ENCODE measurements around the gene CDS2.
A peak's percentile ranks its signal among the peaks of the same experiment; 100 is the strongest.

Gene CDS2

DNA sequence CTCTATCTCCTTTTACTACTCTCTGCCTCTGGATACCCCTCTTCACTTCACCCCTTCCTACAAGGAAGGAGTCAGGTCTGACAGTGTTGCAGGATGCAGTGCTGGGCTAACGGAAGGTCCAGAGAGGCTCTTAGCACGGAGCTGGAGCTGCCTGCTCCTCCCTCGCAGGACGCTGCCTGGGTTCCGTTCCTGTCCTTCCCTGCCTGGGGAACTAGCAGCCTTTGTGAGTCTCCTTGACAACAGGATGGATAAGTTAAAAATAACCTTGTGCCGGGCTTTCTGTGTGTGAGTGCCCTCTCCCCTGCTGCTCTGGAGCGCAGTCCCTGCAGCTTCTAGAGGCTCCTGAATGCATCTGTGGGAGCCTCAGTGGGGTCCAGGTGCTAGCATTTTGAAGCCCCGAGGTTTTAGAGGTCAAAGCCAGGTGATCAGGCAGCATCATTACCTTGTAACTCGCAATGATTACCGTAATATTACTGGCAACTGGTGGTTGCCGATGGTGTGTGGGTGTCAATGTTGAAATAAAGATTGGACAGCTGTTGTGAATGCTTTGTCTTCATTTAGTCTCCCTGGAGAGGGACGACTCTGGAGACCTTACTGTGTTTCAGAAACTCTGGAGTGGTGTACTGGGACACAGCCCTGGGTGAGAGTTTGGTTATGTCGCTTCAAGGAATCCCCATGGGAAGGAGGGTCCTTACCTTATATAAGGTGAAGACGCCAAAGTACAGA is 44.4 kb downstream of the CDS2 start:
- no peak overlapping the region for H3K4me3 ChIP-seq (ENCODE audit: low read length)
- no peak overlapping the region for H3K9ac ChIP-seq (ENCODE audit: low read depth, low read length)
- H3K4me1 ChIP-seq (ENCODE audit: insufficient read depth, low read length), result peaks cover 45% of the 10 kb centered on the region
- H3K36me3 ChIP-seq (ENCODE audit: insufficient read depth, low read length), result peaks cover under 1% of the 10 kb centered on the region
- no peaks in the 10 kb centered on the region for H3K27me3 ChIP-seq (ENCODE audit: insufficient read depth, low read length)
- no peaks in the 10 kb centered on the region for H3K9me3 ChIP-seq (ENCODE audit: insufficient read depth, low read depth, low read length)
- no peak overlapping the region for H3K27ac ChIP-seq (ENCODE audit: low read depth, low read length)
- 72% methylated on average over 14 of the region's 14 CpGs for WGBS

DNA sequence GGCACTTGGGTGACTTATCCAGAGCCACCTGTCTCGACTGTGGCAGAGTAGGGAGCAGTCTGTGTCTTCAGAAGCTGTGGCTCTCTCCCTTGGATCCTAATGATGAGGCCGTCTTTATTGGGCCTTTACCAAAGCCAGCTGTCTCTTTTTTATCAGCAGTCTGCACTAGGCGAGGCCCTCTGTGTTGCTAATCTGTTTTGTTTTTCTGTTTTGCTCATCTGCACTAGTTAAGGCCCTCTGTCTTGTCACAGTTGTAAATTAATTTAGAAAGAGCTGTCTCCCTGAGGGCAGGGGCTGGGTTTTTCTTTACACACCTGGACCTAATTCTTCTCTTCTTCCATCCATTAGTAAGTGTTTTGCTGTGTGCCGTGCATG is 45.0 kb downstream of the CDS2 start:
- no peaks in the 10 kb centered on the region for H3K27me3 ChIP-seq (ENCODE audit: insufficient read depth, low read length)
- no peak overlapping the region for H3K9ac ChIP-seq (ENCODE audit: low read depth, low read length)
- no peak overlapping the region for H3K27ac ChIP-seq (ENCODE audit: low read depth, low read length)
- no peaks in the 10 kb centered on the region for H3K9me3 ChIP-seq (ENCODE audit: insufficient read depth, low read depth, low read length)
- H3K4me1 ChIP-seq (ENCODE audit: insufficient read depth, low read length), result peaks cover 51% of the 10 kb centered on the region
- no peak overlapping the region for H3K4me3 ChIP-seq (ENCODE audit: low read length)
- H3K36me3 ChIP-seq (ENCODE audit: insufficient read depth, low read length), result peaks cover 6% of the 10 kb centered on the region
- 83% methylated on average over 4 of the region's 4 CpGs for WGBS

DNA sequence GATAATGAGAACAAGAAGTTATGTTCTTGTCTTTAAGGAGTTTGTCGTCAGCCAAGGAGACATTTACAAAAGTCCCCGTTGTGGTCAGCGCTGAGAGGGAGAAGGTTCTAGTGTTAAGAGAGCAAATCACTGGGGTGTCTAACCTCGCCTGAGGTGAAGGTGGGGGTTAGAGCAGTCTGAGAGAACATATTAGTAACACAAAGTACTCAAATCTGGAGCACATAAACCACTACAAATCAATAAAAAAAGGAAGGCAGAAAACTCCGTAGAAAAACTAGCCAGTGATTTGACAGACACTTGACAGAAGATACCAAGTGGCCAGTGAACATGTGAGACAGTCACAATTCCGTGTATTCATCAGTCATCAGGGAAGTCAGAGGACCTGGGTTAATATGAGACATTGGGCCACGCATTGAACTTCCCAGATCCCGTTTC is 45.4 kb downstream of the CDS2 start:
- H3K36me3 ChIP-seq (ENCODE audit: insufficient read depth, low read length), result peaks cover 10% of the 10 kb centered on the region
- H3K4me1 ChIP-seq (ENCODE audit: insufficient read depth, low read length), result peaks cover 55% of the 10 kb centered on the region
- H3K27ac ChIP-seq (ENCODE audit: low read depth, low read length), result no peak overlapping the region
- no peaks in the 10 kb centered on the region for H3K27me3 ChIP-seq (ENCODE audit: insufficient read depth, low read length)
- WGBS, result 92% methylated on average over 8 of the region's 8 CpGs
- no peaks in the 10 kb centered on the region for H3K9me3 ChIP-seq (ENCODE audit: insufficient read depth, low read depth, low read length)
- no peak overlapping the region for H3K4me3 ChIP-seq (ENCODE audit: low read length)
- H3K9ac ChIP-seq (ENCODE audit: low read depth, low read length), result no peak overlapping the region

DNA sequence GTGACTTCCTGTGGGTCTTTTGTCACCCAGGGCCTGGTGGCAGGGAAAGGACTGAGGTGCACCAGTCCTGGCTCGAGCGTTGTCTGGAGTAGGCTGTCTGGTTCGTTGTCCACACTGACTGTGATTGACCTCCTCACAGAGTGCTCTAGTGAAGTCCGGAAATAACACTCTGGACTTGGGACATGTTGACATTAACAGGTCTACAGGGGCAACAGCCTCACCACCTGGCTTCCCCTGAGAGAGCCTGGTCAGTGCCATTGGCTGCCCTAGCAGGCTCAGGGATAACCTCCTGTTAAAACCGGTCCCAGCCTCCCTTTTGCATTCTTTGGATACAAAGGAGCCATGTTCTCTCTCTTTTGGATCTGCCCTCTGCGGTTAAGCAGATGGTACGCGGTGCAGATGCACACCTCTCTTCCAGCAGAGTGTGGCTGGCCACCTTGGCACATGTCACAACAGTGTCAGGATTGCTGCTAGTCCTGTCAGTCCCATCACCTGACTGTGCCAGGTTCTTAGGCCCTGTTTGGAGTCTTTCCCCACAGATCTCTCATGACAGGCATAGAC is 46.2 kb downstream of the CDS2 start:
- no peak overlapping the region for H3K27ac ChIP-seq (ENCODE audit: low read depth, low read length)

DNA sequence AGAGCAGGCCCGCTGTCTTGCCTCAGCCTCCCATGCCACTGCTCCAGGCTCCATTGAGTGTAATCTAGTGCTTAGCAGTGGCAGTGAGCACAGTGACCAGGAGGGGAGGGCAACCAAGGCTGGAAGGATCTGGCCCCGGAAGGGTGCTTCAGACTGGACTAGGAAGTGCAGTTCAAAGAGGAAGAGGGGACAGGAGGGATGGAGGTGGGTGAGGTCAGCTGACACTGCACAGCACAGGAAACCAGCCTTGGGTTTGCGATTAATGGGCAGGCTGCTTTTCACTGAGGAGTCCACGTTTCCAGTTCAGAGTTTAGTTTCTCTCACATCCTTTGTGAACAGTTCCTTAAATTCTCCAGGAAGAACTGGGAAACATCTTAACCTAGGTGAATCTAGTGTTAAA is 46.9 kb downstream of the CDS2 start:
- H3K9me3 ChIP-seq (ENCODE audit: insufficient read depth, low read depth, low read length), result no peaks in the 10 kb centered on the region
- peaks cover 61% of the 10 kb centered on the region for H3K4me1 ChIP-seq (ENCODE audit: insufficient read depth, low read length)
- 98% methylated on average over 4 of the region's 4 CpGs for WGBS

More for the DNA sequence above, 46.2 kb downstream of the CDS2 start:
- Histone ChIP-seq H3K27me3 (ENCODE audit: insufficient read depth, low read length) (no peaks in the 10 kb centered on the region), H3K4me1 (ENCODE audit: insufficient read depth, low read length) (peaks cover 62% of the 10 kb centered on the region), H3K36me3 (ENCODE audit: insufficient read depth, low read length) (peaks cover 10% of the 10 kb centered on the region), H3K9me3 (ENCODE audit: insufficient read depth, low read depth, low read length) (no peaks in the 10 kb centered on the region), H3K9ac (ENCODE audit: low read depth, low read length) (no peak overlapping the region), H3K4me3 (ENCODE audit: low read length) (no peak overlapping the region)
- WGBS, result 96% methylated on average over 8 of the region's 8 CpGs

DNA sequence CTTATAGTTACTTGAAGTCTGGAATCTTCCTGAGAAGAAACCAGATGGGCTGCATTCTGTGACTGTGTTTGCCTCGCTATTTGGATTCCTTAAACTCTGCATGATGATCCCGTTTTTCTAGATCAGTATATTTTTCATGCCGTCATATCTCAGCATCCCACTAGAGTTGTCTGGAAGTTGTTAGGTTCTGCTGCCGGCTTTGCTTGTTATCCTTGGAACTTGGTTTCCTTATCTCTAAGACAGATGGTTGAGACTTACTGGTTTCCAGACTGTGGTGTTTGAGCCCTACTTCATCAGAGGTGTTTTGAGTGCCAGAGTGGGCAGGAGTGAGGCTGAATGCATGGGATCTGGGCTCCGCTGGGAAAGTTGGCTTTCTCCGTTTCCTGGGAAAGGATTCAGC is 50.3 kb downstream of the CDS2 start:
- no peak overlapping the region for H3K9ac ChIP-seq (ENCODE audit: low read depth, low read length)
- H3K36me3 ChIP-seq (ENCODE audit: insufficient read depth, low read length), result peaks cover 41% of the 10 kb centered on the region
- no peaks in the 10 kb centered on the region for H3K27me3 ChIP-seq (ENCODE audit: insufficient read depth, low read length)
- WGBS, result 94% methylated on average over 6 of the region's 6 CpGs
- H3K4me1 ChIP-seq (ENCODE audit: insufficient read depth, low read length), result peaks cover 32% of the 10 kb centered on the region; the same call in 1 of the 2 replicates
- peak overlapping the region; percentile 11; the same call in 1 of the 2 replicates for H3K27ac ChIP-seq (ENCODE audit: low read depth, low read length)
- no peaks in the 10 kb centered on the region for H3K9me3 ChIP-seq (ENCODE audit: insufficient read depth, low read depth, low read length)
- no peak overlapping the region for H3K4me3 ChIP-seq (ENCODE audit: low read length)

More for the DNA sequence above, 46.9 kb downstream of the CDS2 start:
- Histone ChIP-seq H3K27me3 (ENCODE audit: insufficient read depth, low read length) (no peaks in the 10 kb centered on the region), H3K4me3 (ENCODE audit: low read length) (no peak overlapping the region), H3K9ac (ENCODE audit: low read depth, low read length) (no peak overlapping the region), H3K27ac (ENCODE audit: low read depth, low read length) (no peak overlapping the region), H3K36me3 (ENCODE audit: insufficient read depth, low read length) (peaks cover 16% of the 10 kb centered on the region)

DNA sequence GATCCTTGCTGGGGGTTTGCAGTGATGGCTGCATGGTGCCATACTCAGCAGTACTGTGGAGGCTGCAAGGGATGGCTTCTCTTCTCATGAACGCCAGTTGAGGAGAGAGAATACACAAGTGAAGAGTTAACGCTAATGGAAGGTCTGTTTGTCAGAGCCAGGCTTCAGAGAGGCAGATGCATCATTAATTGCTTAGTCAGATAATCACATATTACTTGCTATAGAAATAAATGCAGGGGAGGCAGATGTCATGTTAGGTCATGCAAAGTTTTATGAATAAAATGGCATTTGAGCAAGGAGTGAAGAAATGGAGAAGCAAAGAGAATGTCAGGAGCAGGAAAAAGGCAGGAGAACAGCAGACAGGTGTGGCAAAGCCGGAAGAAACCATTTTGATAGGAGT is 51.2 kb downstream of the CDS2 start:
- H3K9me3 ChIP-seq (ENCODE audit: insufficient read depth, low read depth, low read length), result no peaks in the 10 kb centered on the region
- H3K27me3 ChIP-seq (ENCODE audit: insufficient read depth, low read length), result no peaks in the 10 kb centered on the region
- H3K4me3 ChIP-seq (ENCODE audit: low read length), result no peak overlapping the region
- H3K9ac ChIP-seq (ENCODE audit: low read depth, low read length), result no peak overlapping the region
- H3K4me1 ChIP-seq (ENCODE audit: insufficient read depth, low read length), result peaks cover 31% of the 10 kb centered on the region; the same call in 1 of the 2 replicates
- 86% methylated on average over 3 of the region's 3 CpGs for WGBS
- H3K36me3 ChIP-seq (ENCODE audit: insufficient read depth, low read length), result peaks cover 51% of the 10 kb centered on the region
- 0 out of 2 replicates have a peak overlapping the region, but pooled peaks have one; percentile 11 for H3K27ac ChIP-seq (ENCODE audit: low read depth, low read length)

DNA sequence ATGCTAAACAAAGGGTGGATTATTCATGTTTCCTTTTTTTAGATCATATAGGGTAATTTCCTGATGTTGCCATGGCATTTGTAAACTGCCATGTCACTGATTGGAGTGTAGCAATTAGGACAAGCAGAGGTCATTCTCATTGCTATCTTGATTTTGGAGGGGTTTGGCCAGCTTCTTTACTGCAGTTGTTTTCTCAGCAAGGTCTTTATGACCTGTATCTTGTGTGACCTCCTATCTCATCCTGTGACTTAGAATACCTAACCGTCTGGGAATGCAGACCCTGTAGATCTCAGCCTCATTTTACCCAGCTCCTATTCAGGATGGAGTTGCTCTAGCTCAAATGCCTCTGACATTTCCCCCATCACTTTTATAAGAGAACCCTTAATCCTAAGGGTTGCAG is 53.6 kb downstream of the CDS2 start:
- H3K27ac ChIP-seq (ENCODE audit: low read depth, low read length), result no peak overlapping the region
- WGBS, result 79% methylated on average over 1 of the region's 1 CpG
- no peaks in the 10 kb centered on the region for H3K27me3 ChIP-seq (ENCODE audit: insufficient read depth, low read length)
- H3K4me3 ChIP-seq (ENCODE audit: low read length), result no peak overlapping the region
- peaks cover 68% of the 10 kb centered on the region for H3K36me3 ChIP-seq (ENCODE audit: insufficient read depth, low read length)
- no peak overlapping the region for H3K9ac ChIP-seq (ENCODE audit: low read depth, low read length)
- no peaks in the 10 kb centered on the region for H3K9me3 ChIP-seq (ENCODE audit: insufficient read depth, low read depth, low read length)
- H3K4me1 ChIP-seq (ENCODE audit: insufficient read depth, low read length), result peaks cover 28% of the 10 kb centered on the region; the same call in 1 of the 2 replicates

DNA sequence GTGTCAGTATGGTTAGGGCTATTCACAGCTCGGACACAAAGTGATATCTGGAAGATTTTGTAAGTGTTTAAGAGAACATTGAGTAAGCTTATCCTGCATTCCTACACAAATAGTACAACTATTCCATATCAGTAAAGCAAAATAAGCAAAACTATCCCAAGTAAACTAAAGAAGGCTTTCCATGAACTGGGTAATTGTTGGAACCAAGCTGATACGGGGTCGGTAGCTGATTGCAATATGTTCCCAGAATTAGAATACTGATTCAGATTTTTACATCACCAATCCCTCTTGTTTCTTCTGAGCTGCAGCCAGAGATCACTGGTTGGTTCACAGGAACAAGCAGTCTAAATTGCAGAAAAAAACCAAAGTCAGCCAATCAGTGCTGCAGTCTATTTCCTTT is 54.1 kb downstream of the CDS2 start:
- WGBS, result 94% methylated on average over 3 of the region's 3 CpGs
- H3K4me1 ChIP-seq (ENCODE audit: insufficient read depth, low read length), result peaks cover 24% of the 10 kb centered on the region; the same call in 1 of the 2 replicates
- peaks cover 73% of the 10 kb centered on the region for H3K36me3 ChIP-seq (ENCODE audit: insufficient read depth, low read length)
- H3K9me3 ChIP-seq (ENCODE audit: insufficient read depth, low read depth, low read length), result no peaks in the 10 kb centered on the region
- no peak overlapping the region for H3K9ac ChIP-seq (ENCODE audit: low read depth, low read length)
- no peak overlapping the region for H3K4me3 ChIP-seq (ENCODE audit: low read length)
- no peak overlapping the region for H3K27ac ChIP-seq (ENCODE audit: low read depth, low read length)
- no peaks in the 10 kb centered on the region for H3K27me3 ChIP-seq (ENCODE audit: insufficient read depth, low read length)

DNA sequence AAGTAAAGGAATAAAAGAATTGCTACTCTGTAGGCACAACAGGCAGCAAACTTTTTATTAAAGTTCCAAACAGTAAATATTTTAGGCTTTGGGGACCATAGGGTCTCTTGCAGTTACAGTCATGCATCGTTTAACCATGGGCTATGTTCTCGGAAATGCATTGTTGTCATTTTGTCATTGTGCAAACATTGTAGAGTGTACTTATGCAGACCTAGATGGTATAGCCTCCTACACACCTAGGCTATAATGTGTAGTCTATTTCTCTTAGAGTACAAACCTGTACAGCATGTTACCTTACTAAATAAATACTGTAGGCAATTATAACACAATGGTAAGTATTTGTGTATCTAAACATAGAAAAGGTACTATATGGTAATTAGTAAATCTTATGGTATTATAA is 54.7 kb downstream of the CDS2 start:
- Histone ChIP-seq H3K4me1 (ENCODE audit: insufficient read depth, low read length) (peaks cover 18% of the 10 kb centered on the region; the same call in 1 of the 2 replicates), H3K27me3 (ENCODE audit: insufficient read depth, low read length) (no peaks in the 10 kb centered on the region), H3K36me3 (ENCODE audit: insufficient read depth, low read length) (peaks cover 76% of the 10 kb centered on the region), H3K27ac (ENCODE audit: low read depth, low read length) (no peak overlapping the region), H3K4me3 (ENCODE audit: low read length) (no peak overlapping the region), H3K9me3 (ENCODE audit: insufficient read depth, low read depth, low read length) (no peaks in the 10 kb centered on the region), H3K9ac (ENCODE audit: low read depth, low read length) (no peak overlapping the region)
- 92% methylated on average over 2 of the region's 2 CpGs for WGBS

DNA sequence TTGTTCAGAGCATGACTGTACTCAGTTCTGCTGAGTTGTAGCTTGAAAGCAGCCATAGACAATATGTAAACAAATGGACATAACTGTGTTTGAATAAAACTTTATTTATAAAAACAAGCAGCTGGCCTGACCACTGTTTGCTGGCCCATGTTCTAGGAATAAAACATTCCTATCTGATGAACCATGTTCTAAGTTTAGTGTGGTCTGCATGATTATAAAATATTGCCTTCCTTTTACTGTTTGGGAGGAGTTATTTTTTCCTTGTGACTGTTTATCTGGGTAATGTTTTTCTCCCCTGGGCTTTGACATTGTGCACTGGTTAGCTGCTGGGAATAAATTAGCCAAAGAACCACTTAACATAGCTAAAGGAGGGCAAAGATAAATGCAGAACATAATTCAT is 55.1 kb downstream of the CDS2 start:
- no peak overlapping the region for H3K9ac ChIP-seq (ENCODE audit: low read depth, low read length)
- no peaks in the 10 kb centered on the region for H3K9me3 ChIP-seq (ENCODE audit: insufficient read depth, low read depth, low read length)
- H3K27ac ChIP-seq (ENCODE audit: low read depth, low read length), result no peak overlapping the region
- no peak overlapping the region for H3K4me3 ChIP-seq (ENCODE audit: low read length)
- peaks cover 76% of the 10 kb centered on the region for H3K36me3 ChIP-seq (ENCODE audit: insufficient read depth, low read length)
- H3K27me3 ChIP-seq (ENCODE audit: insufficient read depth, low read length), result no peaks in the 10 kb centered on the region
- peaks cover 14% of the 10 kb centered on the region; the same call in 1 of the 2 replicates for H3K4me1 ChIP-seq (ENCODE audit: insufficient read depth, low read length)
